Tibial nerve (tissue), 4 donors: ENCODE measurements around the gene MOB2. TPM values are rescaled to one million over a fixed set of nuclear protein-coding genes. Genes with fewer than 3 reads are reported as not detected.
A peak's percentile ranks its signal among the peaks of the same experiment; 100 is the strongest.

Experiments
- DNase-seq, 2 donors: peaks; one replicate each; pipeline ENCODE4 v3.0.0-alpha.2; 2019; ENCODE audit warnings: low spot score in 2 of 2
- H3K27ac ChIP-seq, 4 donors: fragments of 200-600 bp; sonication (generic) in 3 of 4; one replicate each; pipeline ENCODE4 v1.5.1; 2017 to 2019; ENCODE audit warnings: mild to moderate bottlenecking in 1 of 4
- H3K27me3 ChIP-seq, 2 donors: fragments of 200-600 bp; sonication (generic) in 1 of 2; one replicate each; pipeline versions ENCODE4 v1.5.1 to v1.6.0; 2017 to 2019
- H3K36me3 ChIP-seq, 3 donors: fragments of 200-600 bp; sonication (generic); one replicate each; pipeline ENCODE4 v1.5.1; 2018 to 2019
- H3K4me1 ChIP-seq, 4 donors: fragments of 200-600 bp; sonication (generic) in 3 of 4; one replicate each; pipeline ENCODE4 v1.5.1; 2017 to 2019
- H3K4me3 ChIP-seq, 4 donors: fragments of 200-600 bp; sonication (generic) in 3 of 4; one replicate each; pipeline ENCODE4 v1.5.1; 2017 to 2019; ENCODE audit warnings: mild to moderate bottlenecking in 1 of 4, moderate library complexity in 1 of 4
- H3K9me3 ChIP-seq, 4 donors: fragments of 200-600 bp; sonication (generic) in 3 of 4; one replicate each; pipeline ENCODE4 v1.5.1; 2017 to 2019
- CTCF ChIP-seq, 5 experiments: fragments of 200-600 bp in 3 of 5; fragments of 450-650 bp in 2 of 5; sonication (generic) in 3 of 5; IDR thresholded peaks; one replicate each; pipeline ENCODE4 v1.5.1; 2016 to 2019; ENCODE audit warnings: antibody characterized with exemption in 5 of 5, mild to moderate bottlenecking in 3 of 5, moderate library complexity in 2 of 5
- EP300 ChIP-seq, 2 donors: sonication (generic); formaldehyde crosslinking; IDR thresholded peaks; one replicate each; pipeline ENCODE4 v1.6.1; 2017; ENCODE audit warnings: antibody characterized with exemption in 2 of 2, mild to moderate bottlenecking in 1 of 2
- POLR2A ChIP-seq, 2 donors: fragments of 450-650 bp; IDR thresholded peaks; one replicate each; pipeline ENCODE4 v1.6.1; 2017; ENCODE audit warnings: antibody characterized with exemption in 2 of 2, mild to moderate bottlenecking in 2 of 2, moderate library complexity in 2 of 2
- WGBS, 2 donors: methylation state at CpG; one replicate each; pipeline ENCODE4 v1.1.5; 2018; 5-methylcytosine and 5-hydroxymethylcytosine counted together
- total RNA-seq, 4 donors: library from RNA; depleted of rRNA; stranded (reverse); fragments of >200 nt; gene quantifications; one replicate each; pipeline ENCODE4 v1.1.0, GENCODE V29; 2016

Gene MOB2
- total RNA-seq, 4 donors from 2014 or later: 42.3 to 55.1 (median 46.9) TPM

- 50 to 65% methylated on average over 21 of the region's 21 CpGs for WGBS, 2 donors
- H3K27me3 ChIP-seq: no peaks in the 10 kb centered on the region
- TF ChIP-seq POLR2A (IDR thresholded peaks at IDR 0.05): no peak
- TF ChIP-seq EP300 (IDR thresholded peaks at IDR 0.05): no peak
- TF ChIP-seq CTCF (IDR thresholded peaks at IDR 0.05): no peak
- H3K4me1 ChIP-seq: peaks cover 0 to 89% (median 32%) of the 10 kb centered on the region in 4 donors
- no peak overlapping the region for H3K4me3 ChIP-seq
- no peak for DNase-seq
- no peaks in the 10 kb centered on the region for H3K36me3 ChIP-seq
- peak overlapping the region; percentile 17 to 64 (median 36) for H3K27ac ChIP-seq
- H3K9me3 ChIP-seq: no peaks in the 10 kb centered on the region
Observed at GRCh38 chr11:1507381-1508140, 21.0 kb upstream of the MOB2 start.

GRCh38 chr11:1506981-1507380 lies 20.4 kb upstream of the MOB2 start:
- peaks cover 0 to 88% (median 35%) of the 10 kb centered on the region in 4 donors for H3K4me1 ChIP-seq
- no peak overlapping the region for H3K4me3 ChIP-seq
- H3K9me3 ChIP-seq: no peaks in the 10 kb centered on the region
- TF ChIP-seq EP300 (IDR thresholded peaks at IDR 0.05) (no peak), CTCF (IDR thresholded peaks at IDR 0.05) (no peak), POLR2A (IDR thresholded peaks at IDR 0.05) (no peak)
- DNase-seq: no peak
- 77 to 86% methylated on average over 8 to 9 of the region's 9 CpGs for WGBS, 2 donors
- peak overlapping the region in 2 of 4 donors; percentile 50 to 64 for H3K27ac ChIP-seq
- no peaks in the 10 kb centered on the region for H3K36me3 ChIP-seq
- H3K27me3 ChIP-seq: no peaks in the 10 kb centered on the region

DNA sequence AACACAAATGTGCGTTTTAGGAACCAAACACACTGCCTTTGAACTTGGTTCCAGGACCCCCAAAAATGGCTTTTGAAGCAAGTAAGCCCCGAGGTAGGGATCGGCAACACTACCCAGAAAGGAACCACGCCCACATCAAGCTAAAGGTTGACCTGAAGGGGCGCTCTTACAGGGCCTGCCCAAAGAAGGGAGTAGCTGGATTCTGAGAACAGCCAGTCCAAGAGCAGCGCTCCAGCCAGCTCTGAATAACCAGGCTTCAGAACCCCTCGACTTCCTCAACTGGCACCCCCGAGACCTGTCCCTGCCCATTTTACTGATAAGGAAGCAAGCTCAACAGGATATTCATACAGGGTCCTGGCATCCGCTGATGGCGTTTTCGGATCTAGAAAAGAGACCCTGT lies 18.9 kb upstream of the MOB2 start:
- peaks cover 0 to 78% (median 35%) of the 10 kb centered on the region in 4 donors for H3K4me1 ChIP-seq
- WGBS, 2 donors: 80 to 83% methylated on average over 11 of the region's 11 CpGs

GRCh38 chr11:1504581-1505290 lies 18.2 kb upstream of the MOB2 start:
- no peak for DNase-seq
- peaks cover 0 to 74% (median 35%) of the 10 kb centered on the region in 4 donors for H3K4me1 ChIP-seq
- WGBS, 2 donors: 83 to 88% methylated on average over 24 to 28 of the region's 28 CpGs
- no peaks in the 10 kb centered on the region for H3K27me3 ChIP-seq
- H3K27ac ChIP-seq: peak overlapping the region in 1 of 4 donors; percentile 75
- no peak for TF ChIP-seq EP300 (IDR thresholded peaks at IDR 0.05)
- no peak for TF ChIP-seq POLR2A (IDR thresholded peaks at IDR 0.05)
- TF ChIP-seq CTCF (IDR thresholded peaks at IDR 0.05): no peak
- no peak overlapping the region for H3K4me3 ChIP-seq
- peaks cover 0 to 13% (median 0%) of the 10 kb centered on the region in 3 donors for H3K36me3 ChIP-seq
- no peaks in the 10 kb centered on the region for H3K9me3 ChIP-seq

More for the DNA sequence above, 18.9 kb upstream of the MOB2 start:
- TF ChIP-seq CTCF (IDR thresholded peaks at IDR 0.05) (no peak), EP300 (IDR thresholded peaks at IDR 0.05) (no peak), POLR2A (IDR thresholded peaks at IDR 0.05) (no peak)
- H3K27ac ChIP-seq: no peak overlapping the region
- H3K9me3 ChIP-seq: no peaks in the 10 kb centered on the region
- DNase-seq: no peak
- no peaks in the 10 kb centered on the region for H3K27me3 ChIP-seq
- H3K36me3 ChIP-seq: peaks cover 0 to 6% (median 0%) of the 10 kb centered on the region in 3 donors
- H3K4me3 ChIP-seq: no peak overlapping the region

GRCh38 chr11:1504138-1504537 lies 17.6 kb upstream of the MOB2 start:
- H3K9me3 ChIP-seq: no peaks in the 10 kb centered on the region
- H3K36me3 ChIP-seq: peaks cover 0 to 18% (median 0%) of the 10 kb centered on the region in 3 donors
- peak overlapping the region in 2 of 4 donors; percentile 37 to 75 for H3K27ac ChIP-seq
- H3K27me3 ChIP-seq: no peaks in the 10 kb centered on the region
- no peak overlapping the region for H3K4me3 ChIP-seq
- 64 to 81% methylated on average over 9 of the region's 9 CpGs for WGBS, 2 donors
- H3K4me1 ChIP-seq: peaks cover 0 to 68% (median 35%) of the 10 kb centered on the region in 4 donors
- no peak for DNase-seq
- no peak for TF ChIP-seq POLR2A (IDR thresholded peaks at IDR 0.05)
- no peak for TF ChIP-seq CTCF (IDR thresholded peaks at IDR 0.05)
- TF ChIP-seq EP300 (IDR thresholded peaks at IDR 0.05): no peak
